NCI-H2029 (cell line): ENCODE results near the gene CD300LD.
"Not testable (repeated sequence)": the region's sequence is repeated elsewhere in the genome, so short reads cannot be mapped to it uniquely, and the experiment has no call there.

ENCODE experiments used
- DNase-seq: peaks from one replicate; lab custom pipeline; 2025; lab: John Stamatoyannopoulos, UW

CD300LD gene

DNA sequence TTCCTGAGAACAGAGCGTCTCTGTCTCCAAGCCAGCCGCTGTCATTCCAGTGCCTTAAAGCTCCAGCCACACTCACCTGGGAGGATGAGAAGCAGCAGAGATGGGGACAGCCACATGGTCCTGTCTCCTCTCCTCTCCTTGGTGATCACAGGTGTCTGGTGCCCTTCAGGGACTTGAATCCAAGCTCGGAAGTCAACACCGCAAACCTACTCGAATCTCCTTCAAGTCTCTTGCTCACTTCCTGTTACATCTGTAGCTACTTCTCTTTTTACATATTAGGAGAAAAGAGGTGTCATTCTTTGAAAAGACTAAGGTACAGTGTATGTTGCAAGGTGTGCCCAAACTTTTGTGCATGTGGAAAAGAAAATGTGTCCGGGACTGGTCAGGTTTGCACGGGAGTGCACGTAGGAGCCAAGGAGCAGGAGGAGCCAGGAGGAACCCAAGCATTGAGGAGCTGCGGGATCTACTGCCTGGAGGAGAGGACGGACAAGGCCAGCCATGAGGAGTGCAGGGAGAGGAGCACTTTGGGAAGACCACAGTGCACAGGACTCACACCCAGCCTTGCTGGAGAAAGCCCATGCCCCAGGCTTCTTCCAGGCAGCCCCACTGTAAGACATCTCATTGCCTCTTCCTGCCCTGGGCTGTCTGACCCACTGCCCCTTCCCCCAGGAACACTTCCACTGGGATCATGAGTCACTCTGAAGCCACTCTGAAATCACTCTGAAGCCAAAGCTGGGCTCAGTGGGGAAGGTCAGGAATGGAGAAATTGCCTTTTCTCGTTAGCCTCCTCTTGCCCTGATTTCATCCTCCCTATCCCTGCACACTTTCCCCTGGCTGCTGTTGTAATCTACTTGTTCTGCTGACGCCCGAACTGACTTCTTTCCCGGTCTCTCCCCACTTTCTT lies at the start of gene CD300LD:
CD300LD (minus strand) TSS at position 197 of the 904 bp plus-strand sequence; CDS start at position 116, 81 bp downstream.
- DNase-seq: no peak

DNA sequence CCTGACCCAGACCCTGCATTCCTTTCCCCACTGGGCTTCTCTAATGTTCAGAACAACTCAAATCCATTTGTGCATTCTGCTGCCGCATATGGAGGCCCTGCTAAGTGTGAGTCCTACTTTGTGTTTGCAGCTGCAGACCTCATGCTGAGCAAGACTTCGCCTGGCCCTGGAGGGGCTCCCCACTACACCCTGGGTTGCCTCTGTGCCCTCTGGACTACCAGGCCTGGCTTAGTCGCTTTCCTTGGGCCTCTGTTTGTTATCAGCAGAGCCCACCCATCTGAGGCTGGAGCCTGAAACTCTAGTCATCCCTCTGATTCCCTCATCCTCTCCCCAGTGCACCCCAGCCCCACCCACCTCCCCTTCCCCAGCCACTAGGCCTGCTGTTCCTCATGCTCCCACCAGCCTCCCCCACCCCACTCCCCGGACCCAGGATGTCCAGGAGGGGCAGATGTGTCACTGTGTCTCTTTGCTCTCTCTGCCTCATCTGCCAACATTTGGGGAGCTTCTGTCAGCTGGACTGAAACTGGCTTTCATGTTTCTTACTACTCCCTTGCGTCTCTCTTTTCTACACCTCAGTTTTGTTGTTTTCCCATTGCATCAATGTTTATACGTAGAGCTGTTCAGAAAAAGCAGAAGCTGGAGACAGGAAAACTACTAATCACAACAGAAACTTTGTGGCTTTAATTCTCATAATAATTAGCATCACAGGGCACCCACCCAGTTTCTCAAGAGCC lies 49.3 kb upstream of the CD300LD start:
- no peak for DNase-seq

DNA sequence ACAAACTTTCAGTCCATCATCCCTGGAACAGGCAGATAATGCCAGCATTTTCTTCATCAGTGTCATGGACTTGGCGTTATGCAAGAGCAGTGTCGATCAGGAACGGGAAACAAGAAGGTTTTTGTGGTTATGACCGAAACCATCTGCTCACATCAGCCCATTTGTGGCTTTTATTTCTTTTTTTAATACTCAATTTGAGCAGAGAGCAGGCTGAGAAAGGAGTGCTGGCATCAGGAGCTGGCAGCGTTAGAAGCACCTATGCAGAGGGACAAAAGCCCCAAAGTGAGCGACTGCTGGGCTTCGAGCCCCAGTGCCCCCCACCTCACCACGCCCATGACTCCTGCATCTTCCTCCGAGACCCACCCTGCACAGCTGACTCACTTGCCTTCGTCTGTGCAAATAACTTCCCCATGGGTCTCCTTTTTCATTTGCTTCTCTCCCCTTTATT lies 47.6 kb upstream of the CD300LD start:
- DNase-seq: no peak

DNA sequence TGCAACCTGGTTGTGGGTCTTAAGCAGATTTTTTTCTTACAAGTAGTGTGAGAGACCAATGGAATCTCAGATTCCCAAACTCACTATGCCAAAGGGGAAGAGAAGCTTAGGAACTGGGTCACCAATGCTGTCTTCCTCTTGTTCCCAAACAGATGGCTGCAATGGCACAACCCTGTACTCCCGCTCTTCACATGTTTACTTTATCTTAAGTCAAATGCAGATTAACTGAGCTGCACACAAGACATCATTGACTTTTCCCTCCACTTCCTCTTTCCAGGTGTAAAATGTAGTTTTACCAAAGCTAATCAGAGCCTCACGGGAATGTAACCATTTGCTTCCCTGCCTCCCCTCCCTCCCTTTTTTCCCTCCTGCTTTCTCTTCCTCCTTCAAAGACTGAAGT lies 45.8 kb upstream of the CD300LD start:
- no peak for DNase-seq

DNA sequence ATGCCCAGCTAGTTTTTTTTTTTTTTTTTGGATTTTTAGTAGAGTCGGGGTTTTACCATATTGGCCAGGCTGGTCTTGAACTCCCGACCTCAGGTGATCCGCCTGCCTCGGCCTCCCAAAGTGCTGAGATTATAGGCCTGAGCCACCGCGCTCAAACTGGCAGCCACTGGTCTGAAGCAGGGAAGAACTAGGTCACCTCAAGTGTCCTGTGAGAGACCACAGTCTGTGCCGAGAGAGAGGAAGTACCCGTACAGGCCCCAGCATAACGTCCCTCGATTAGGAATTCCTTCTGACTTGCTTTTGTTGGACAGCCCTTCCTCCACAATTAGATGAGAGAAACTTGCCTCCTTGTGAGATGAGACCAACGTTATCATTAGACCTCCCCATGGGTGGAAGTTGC lies 45.2 kb upstream of the CD300LD start:
- no peak for DNase-seq

DNA sequence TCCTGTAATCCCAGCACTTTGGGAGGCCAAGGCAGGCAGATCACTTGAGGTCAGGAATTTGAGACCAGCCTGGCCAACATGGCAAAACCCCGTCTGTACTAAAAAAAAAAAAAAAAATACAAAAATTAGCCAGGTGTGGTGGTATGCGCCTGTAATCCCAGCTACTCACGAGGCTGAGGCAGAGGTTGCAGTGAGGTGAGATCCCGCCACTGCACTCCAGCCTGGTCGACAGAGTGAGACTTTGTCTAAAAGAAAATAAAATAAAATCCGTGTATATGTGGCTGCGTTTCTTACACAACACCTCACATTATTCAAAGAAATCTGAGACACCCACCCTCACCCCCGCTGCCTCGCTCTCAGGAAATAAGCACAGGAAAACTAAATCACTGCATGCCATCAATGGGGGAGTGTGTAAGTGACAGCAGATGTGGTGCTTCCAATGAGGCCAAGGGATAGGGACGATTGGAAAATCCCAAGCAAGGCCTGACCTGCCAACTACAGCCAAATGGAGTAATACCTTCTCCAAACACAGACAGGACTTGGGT lies 44.5 kb upstream of the CD300LD start:
- not testable (repeated sequence) for DNase-seq

DNA sequence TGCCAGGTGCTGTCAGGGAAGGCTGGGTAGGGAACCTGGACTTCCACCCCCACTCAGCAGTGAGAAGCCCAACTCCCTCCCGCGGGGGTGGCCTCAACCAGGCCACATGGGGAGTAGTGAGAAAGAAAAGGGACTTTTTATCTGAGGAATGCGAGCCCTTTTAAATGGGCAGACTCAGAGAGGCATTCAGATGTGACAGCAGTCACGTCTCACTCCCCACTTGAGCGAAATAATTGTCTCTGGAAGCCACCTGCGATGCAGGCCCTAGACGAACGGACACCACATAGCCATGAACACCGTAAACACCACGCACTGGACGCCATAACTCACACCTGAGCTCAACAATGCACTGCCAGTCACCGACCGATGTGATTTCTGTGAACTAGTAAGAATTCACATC lies 43.3 kb upstream of the CD300LD start:
- DNase-seq: no peak

DNA sequence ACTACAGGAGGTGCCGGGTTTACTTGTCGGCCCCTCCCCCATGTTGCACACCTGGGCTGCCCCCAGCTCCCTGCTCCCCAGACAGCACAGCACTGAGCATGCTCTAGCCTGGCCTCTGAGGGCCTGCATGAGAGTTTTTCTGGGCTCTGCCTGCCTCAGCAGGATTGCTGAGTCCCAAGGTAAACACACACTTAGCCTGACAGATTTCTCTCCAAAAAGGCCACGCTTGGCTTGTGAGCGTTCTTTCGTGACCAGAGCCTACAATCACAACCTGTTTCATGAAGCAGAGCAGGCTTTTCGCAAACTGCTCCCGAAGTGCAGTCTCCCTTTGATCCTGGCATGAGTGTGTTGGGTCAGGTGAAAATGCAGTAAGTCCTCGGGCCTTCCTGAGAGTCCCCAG lies 41.2 kb upstream of the CD300LD start:
- DNase-seq: no peak

DNA sequence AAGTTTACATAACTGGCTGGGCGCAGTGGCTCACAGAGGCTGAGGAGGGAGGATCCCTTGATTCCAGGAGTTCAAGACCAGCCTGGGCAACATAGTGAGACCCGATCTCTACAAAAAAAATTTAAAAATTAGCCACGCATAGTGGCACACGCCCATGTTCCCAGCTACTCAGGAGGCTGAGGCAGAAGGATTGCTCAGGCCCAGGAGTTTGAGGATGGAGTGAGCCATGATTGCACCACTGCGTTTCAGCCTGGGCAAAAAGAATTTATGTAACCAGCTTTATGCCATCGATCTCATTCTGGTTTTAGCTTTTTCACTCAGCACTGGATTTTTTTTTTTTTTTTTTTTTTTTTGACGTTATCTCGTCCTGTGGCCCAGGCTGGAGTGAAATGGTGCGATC lies 40.5 kb upstream of the CD300LD start:
- DNase-seq: no peak

DNA sequence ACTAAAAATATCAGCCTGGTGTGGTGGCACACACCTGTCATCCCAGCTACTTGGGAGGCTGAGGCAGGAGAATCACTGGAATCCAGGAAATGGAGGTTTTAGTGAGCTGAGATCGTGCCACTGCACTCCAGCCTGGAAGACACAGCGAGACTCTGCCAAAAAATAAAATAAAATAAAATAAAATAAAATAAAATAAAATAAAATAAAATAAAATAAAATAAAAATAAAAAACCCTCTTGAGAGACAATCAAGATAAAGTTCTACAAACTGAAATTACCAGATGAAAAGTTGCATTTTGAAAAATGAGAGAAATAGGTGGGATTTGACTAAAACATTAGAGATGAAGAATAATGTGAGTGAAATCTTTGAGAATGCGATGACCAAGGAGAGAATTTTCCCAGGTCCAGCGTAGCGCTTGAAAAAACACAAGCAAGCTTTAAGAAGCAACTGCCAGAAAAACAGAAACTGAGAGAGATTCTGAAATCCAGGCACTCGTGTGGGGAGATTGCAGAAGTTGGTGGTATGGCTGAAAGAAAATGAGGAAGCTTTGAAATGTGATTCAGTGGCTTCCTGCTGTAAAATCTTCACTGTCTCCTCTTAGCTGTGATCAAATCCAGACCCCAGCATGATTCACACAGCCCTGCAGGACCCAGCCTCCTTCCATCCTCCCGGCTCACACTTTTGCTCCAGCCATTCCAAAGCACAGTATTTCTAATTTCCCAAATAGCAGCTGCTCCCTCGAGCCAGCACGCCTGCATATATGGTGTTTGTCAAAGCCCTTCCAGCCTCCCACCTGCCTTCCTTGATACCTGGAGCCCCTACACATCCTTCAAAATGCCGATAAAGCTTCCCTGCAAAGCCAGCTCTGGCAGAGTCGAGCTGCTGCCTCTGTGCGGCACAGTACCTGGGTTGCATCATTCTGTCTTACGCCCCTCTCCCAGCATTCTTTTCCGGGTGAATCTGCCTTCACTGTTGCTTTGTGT lies 39.7 kb upstream of the CD300LD start:
- no peak for DNase-seq

DNA sequence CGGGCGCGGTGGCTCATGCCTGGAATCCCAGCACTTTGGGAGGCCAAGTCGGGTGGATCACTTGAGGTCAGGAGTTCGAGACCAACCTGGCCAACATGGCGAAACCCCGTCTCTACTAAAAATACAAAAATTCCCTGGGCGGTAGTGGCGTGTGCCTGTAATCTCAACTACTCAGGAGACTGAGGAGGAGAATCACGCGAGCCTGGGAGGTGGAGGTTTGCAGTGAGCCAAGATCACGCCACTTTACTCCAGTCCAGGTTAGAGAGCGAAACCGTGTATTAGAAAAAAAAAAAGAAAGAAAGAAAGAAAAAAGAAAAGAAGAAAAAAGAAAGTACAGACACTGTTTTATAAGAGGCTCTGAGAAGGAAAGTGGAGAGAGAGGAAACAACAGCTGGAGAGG lies 38.2 kb upstream of the CD300LD start:
- not testable (repeated sequence) for DNase-seq

DNA sequence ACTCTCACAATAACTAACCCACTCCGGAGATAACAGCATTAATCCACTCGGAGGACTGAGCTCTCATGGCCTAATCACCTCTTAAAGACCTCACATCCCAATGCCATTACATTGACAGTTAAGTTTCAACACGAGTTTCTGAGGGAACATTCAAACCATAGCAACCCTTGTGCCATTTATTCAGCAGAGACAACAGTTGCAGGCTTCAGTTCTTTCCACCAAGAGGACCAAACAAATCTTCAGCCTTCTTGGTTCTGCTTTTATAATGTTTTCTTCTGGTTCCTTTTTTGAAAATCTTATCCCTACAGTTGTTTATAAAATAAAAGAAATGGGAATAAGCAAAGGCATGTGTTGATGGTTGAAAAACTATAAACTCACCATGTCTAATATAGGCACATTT lies 33.6 kb upstream of the CD300LD start:
- DNase-seq: no peak

DNA sequence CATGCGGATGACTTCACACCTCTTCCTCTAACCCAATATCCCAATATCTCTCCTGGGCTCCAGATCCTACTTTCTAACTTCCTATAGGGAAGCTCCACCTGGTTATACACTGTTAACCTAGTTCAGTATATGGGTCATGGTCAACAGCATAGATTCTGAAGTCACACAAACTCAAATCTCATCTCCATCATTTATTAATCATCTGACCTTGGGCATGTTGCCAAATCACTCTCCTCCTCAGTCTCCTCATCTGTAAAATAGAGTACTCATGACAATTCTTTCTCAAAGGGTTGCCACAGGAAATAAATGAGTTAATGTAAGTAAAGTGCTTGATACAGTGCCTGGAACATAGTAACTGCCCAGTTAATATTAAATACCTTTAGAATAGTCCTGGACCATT lies 32.0 kb upstream of the CD300LD start:
- no peak for DNase-seq

DNA sequence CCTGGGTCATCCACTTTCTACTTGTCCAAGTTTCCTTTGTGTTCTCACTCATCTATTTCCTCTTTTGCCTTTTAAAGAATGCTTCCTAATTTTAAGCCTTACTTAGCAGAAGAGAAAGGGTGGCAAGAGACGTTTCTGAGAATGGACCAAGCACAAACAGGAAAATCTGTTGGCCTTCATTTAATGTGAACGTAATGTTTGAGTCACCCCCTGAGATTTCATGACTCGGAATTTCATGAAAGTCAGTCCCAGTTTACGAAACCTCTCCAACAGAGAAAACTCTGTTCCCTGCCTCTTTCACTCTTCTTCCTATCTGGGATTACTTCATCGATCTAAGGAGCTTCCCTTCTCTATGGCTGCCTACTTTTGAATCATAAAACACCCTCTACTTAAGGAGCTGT lies 31.6 kb upstream of the CD300LD start, which contains the start of gene CD300E:
CD300E (minus strand) TSS at position 46 of the 401 bp plus-strand sequence. CDS start 117 bp downstream, outside the sequence.
- no peak for DNase-seq

DNA sequence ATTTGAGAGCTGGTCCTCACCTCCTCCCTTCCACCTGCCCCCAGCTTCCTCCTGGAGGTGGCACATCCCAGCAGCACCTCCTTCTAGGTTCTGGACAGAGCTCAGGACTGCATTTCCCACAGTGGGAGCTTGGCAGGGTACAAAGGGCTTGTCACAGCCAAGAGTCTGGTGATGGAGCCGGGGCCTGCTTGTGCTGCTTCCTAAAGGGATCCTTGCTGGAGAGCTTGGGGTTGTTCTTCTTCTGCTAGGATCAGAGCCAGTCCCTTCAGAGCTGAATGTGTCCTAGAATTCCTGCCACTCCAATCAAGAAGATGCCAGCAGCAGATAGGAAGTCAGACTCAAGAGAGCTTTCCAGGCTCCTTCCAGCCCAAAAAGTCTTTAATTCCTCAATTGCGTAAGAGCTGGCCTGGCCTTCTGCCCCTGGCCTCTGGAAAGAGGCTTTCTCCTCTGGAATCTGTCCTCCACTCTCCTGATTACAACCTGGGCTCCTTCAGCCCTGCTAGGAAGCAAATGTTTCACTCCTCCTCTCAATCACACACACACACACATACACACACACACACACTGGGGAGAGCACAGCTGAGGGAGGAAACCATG lies 27.1 kb upstream of the CD300LD start:
- DNase-seq: no peak

DNA sequence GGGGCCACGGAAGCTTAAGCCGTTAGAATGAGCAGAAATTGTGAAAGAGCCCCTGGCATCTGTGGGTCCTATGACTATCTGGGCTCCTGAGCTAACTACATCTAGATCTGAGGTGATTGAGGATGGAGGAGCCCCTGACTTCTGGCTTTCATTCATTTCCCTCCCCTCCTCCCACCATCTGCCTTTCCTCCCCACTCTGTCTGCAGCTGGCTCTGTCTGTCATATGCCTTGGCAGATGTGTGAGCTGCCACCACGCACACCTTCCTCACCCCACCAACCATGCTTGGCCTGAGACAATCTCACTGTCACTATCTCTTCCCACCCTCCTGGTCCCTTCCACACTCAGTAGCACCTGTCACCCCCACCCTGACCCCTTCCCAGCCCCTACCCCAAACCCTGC lies 26.4 kb upstream of the CD300LD start:
- no peak for DNase-seq

DNA sequence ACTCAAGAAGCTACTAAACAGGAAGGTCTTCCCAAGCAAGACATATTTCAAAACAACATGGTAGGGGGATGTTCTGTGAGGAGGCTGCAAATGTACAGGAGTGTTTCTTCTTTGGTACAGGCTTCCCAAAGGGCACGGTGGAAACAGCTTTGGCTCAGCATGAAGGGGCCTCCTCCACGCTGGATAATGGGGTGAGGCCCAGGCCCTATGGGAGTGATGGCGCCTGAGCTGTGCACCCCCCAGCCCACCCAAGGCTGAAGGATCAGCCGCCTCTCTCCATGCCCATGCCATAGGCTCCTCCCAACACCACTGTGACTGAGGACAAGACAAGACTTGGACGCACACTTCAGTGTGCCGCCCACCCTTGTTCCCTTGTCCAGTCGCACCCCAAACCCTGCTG lies 24.6 kb upstream of the CD300LD start:
- DNase-seq: no peak

DNA sequence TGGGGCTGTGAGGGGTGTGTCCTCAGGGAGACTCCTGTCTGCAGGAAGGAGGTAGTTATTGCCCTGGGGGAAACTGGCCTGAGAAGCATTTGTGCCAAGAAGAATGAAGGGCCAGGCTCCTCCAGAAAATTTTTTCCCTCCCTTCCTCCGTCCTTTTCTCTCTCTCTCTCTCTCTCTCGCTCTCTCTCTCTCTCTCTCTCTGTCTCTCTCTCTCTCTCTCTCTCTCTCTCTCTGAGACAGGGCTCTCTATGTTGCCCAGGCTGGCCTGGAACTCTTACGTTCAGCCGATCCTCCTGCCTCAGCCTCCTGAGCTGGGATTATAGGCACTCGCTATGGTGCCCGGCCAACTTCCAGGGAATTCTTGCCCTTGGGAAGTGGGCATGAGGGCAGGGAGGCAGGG lies 20.0 kb upstream of the CD300LD start:
- no peak for DNase-seq

DNA sequence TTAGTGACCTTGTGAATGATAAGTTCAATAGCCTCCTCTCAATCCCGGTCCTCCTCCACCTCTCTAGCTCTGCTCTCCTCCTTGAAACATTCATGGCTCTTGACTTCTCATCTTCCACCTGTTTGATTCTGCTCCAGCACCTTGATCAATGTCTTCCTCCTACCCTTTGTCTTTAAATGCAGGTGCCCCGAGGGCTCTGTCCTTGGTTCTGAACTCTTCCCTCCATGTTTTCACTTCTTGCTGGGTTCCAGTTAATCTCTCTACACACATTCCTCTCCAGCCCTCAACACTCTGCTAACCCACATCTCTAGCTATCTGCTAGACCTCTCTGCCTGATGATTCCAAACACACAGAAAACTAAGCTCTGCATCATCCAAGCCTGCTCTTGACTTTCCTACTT lies 18.0 kb upstream of the CD300LD start:
- DNase-seq: no peak

DNA sequence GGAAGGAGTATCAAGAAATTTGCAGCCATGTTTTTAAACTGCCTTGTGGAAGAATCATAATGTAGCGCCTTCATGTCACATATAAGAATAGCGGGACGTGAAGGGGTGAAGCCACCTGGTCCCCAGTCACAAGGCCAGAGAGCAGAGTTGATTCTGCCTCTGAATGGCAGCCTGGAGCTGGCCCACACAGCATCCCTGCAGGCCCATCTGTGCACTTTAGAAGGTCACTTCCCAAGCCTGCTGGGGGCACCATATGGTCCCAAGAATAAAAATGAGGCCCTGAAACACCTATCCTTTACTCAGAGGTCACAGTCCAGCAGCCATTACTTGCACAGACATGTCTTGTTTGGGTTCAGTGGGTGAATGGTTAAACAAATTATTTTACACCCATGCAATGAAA lies 16.4 kb upstream of the CD300LD start:
- no peak for DNase-seq

DNA sequence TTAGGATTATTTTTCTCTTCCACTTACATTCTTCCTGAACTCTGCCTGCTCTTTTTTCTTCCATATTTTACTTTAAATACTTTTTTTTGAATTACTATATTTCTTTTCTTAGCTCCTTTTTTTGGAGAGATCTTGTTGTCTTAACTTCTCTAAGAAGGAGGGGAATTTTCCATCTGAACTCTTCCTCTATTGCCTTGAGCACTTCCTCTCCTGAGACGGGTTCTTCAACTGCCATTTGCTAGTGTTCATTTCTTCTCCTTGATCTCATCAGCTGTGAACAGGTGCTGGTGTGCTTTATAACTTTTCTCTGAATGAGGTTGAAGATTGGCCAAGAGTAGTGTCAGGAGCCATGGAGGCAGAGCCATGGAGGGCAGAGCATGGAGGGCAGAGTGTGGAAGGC lies 15.1 kb upstream of the CD300LD start:
- no peak for DNase-seq
